ENCODE data around the gene IFNG-AS1.

The IFNG-AS1 gene

DNA sequence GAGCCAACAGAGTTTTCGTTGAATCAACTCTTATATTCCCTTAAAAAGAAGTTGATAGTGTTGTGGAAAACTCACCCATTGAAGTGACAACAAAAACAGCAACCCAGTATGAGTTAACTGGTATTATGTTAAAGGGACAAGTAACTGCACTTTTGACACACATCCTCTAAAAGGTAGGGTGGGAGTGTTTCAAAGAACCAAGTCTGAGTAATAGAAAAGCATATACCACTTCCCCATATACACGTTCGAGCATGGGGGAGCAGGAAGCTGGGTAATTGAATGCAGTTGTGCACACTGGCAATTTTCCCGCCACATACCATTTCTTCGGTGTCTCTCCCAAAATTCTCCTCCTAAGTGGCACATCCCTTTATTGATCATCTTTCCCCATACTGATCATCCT is 31.5 kb downstream of the IFNG-AS1 start:
- H3K27ac ChIP-seq (ENCODE audit: low read depth, low read length, poor library complexity, severe bottlenecking): no peak overlapping the region
- peaks cover 63% of the 10 kb centered on the region for H3K36me3 ChIP-seq (ENCODE audit: insufficient read depth, low read length)
- no peaks in the 10 kb centered on the region for H3K9me2 ChIP-seq (ENCODE audit: low read depth, low read length)
- H3F3A ChIP-seq (ENCODE audit: insufficient read depth, low read length): no peaks in the 10 kb centered on the region
- H3K27me3 ChIP-seq (ENCODE audit: insufficient read depth, low read length): no peaks in the 10 kb centered on the region
- no peaks in the 10 kb centered on the region for H3K79me2 ChIP-seq (ENCODE audit: insufficient read depth, low read length)
- no peaks in the 10 kb centered on the region for H4K20me1 ChIP-seq (ENCODE audit: insufficient read depth, low read length)
- H3K9ac ChIP-seq (ENCODE audit: low read length): no peak overlapping the region
- no peaks in the 10 kb centered on the region for H3K4me1 ChIP-seq (ENCODE audit: insufficient read depth, low read length, severe bottlenecking)
- TF ChIP-seq, protein P1, sequence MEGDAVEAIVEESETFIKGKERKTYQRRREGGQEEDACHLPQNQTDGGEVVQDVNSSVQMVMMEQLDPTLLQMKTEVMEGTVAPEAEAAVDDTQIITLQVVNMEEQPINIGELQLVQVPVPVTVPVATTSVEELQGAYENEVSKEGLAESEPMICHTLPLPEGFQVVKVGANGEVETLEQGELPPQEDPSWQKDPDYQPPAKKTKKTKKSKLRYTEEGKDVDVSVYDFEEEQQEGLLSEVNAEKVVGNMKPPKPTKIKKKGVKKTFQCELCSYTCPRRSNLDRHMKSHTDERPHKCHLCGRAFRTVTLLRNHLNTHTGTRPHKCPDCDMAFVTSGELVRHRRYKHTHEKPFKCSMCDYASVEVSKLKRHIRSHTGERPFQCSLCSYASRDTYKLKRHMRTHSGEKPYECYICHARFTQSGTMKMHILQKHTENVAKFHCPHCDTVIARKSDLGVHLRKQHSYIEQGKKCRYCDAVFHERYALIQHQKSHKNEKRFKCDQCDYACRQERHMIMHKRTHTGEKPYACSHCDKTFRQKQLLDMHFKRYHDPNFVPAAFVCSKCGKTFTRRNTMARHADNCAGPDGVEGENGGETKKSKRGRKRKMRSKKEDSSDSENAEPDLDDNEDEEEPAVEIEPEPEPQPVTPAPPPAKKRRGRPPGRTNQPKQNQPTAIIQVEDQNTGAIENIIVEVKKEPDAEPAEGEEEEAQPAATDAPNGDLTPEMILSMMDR (IDR thresholded peaks at IDR 0.05; ENCODE audit: low read length): no peak
- TF ChIP-seq EZH2 (IDR thresholded peaks at IDR 0.05; ENCODE audit: borderline replicate concordance, low read length): no peak
- no peak overlapping the region for H3K4me2 ChIP-seq (ENCODE audit: low read length)
- H3K9me3 ChIP-seq (ENCODE audit: low read length): no peaks in the 10 kb centered on the region
- no peak overlapping the region for H3K4me3 ChIP-seq (ENCODE audit: low read depth, low read length, poor library complexity, severe bottlenecking)
- no peak overlapping the region for H2AFZ ChIP-seq (ENCODE audit: low read length)

DNA sequence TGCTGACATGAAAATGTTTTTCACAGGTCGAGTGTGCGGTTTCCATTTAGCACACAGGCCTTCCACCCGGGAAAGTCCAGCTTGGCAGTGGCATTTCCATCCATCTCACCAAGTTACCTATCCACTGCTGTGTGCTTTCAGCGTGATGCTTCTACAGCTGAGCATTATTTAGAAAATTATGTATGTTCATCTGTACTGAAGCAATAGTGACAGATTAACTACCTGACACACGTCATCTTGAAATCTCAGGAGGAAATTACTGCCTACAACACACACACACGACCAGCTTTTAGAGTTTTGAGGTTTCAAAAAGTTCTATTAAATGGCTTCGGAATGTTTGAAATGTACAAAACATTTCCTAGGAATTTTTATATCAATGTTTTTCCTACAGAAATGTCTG is 39.4 kb downstream of the IFNG-AS1 start:
- no peak overlapping the region for H3K4me3 ChIP-seq (ENCODE audit: low read depth, low read length, poor library complexity, severe bottlenecking)
- TF ChIP-seq, protein P1 (IDR thresholded peaks at IDR 0.05; ENCODE audit: low read length): no peak
- TF ChIP-seq EZH2 (IDR thresholded peaks at IDR 0.05; ENCODE audit: borderline replicate concordance, low read length): no peak
- no peak overlapping the region for H3K9ac ChIP-seq (ENCODE audit: low read length)
- no peaks in the 10 kb centered on the region for H3K36me3 ChIP-seq (ENCODE audit: insufficient read depth, low read length)
- H3F3A ChIP-seq (ENCODE audit: insufficient read depth, low read length): no peaks in the 10 kb centered on the region
- no peak overlapping the region for H3K4me2 ChIP-seq (ENCODE audit: low read length)
- no peak overlapping the region for H3K27ac ChIP-seq (ENCODE audit: low read depth, low read length, poor library complexity, severe bottlenecking)
- H3K4me1 ChIP-seq (ENCODE audit: insufficient read depth, low read length, severe bottlenecking): no peaks in the 10 kb centered on the region
- no peaks in the 10 kb centered on the region for H3K27me3 ChIP-seq (ENCODE audit: insufficient read depth, low read length)
- no peak overlapping the region for H2AFZ ChIP-seq (ENCODE audit: low read length)
- no peaks in the 10 kb centered on the region for H3K79me2 ChIP-seq (ENCODE audit: insufficient read depth, low read length)
- H4K20me1 ChIP-seq (ENCODE audit: insufficient read depth, low read length): no peaks in the 10 kb centered on the region
- H3K9me3 ChIP-seq (ENCODE audit: low read length): no peaks in the 10 kb centered on the region
- no peaks in the 10 kb centered on the region for H3K9me2 ChIP-seq (ENCODE audit: low read depth, low read length)

DNA sequence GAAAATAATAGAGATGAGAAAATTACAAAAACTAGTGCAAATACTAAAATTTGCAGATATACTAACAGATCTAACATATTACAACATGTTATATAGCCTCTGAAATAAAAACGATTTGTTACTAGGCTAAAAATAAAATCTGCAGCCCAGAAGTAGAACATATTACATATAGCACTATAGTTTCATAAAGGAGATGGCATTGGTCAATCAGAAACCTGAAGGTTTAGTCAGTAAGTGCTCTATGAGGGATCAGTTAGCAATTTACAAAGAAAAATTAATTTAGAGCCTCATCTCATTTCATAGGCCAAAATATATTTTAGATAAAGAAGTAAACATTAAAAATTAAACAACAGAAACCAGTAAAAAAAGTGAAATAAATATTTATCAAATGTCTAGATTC is 41.0 kb downstream of the IFNG-AS1 start:
- Histone ChIP-seq H3K4me2 (ENCODE audit: low read length) (no peak overlapping the region), H3K79me2 (ENCODE audit: insufficient read depth, low read length) (no peaks in the 10 kb centered on the region), H3K4me3 (ENCODE audit: low read depth, low read length, poor library complexity, severe bottlenecking) (no peak overlapping the region), H3K9me3 (ENCODE audit: low read length) (no peaks in the 10 kb centered on the region), H3K9me2 (ENCODE audit: low read depth, low read length) (no peaks in the 10 kb centered on the region), H2AFZ (ENCODE audit: low read length) (no peak overlapping the region), H3K9ac (ENCODE audit: low read length) (no peak overlapping the region), H3K4me1 (ENCODE audit: insufficient read depth, low read length, severe bottlenecking) (no peaks in the 10 kb centered on the region), H3F3A (ENCODE audit: insufficient read depth, low read length) (no peaks in the 10 kb centered on the region), H4K20me1 (ENCODE audit: insufficient read depth, low read length) (no peaks in the 10 kb centered on the region), H3K27me3 (ENCODE audit: insufficient read depth, low read length) (no peaks in the 10 kb centered on the region), H3K36me3 (ENCODE audit: insufficient read depth, low read length) (no peaks in the 10 kb centered on the region), H3K27ac (ENCODE audit: low read depth, low read length, poor library complexity, severe bottlenecking) (no peak overlapping the region)
- TF ChIP-seq EZH2 (IDR thresholded peaks at IDR 0.05; ENCODE audit: borderline replicate concordance, low read length): no peak
- TF ChIP-seq, protein P1 (IDR thresholded peaks at IDR 0.05; ENCODE audit: low read length): no peak

Data from OCI-LY1 (cell line).